Stimulated activated naive CD8-positive, alpha-beta T cell treated with anti-CD3 and anti-CD28 coated beads, Interleukin-15, Interleukin-2, amounts not matched to agents 100 ng/mL and 50 ng/mL, for 24 hours (primary cell): ENCODE data around the gene IPO4.

Experiments used
- H3K27ac Mint-ChIP-seq: one replicate; pipeline ENCODE4 v1.8.0; 2021; ENCODE audit warnings: mild to moderate bottlenecking, mixed read lengths
- H3K27me3 Mint-ChIP-seq: one replicate; pipeline ENCODE4 v1.8.0; 2021; ENCODE audit warnings: mixed read lengths
- H3K36me3 Mint-ChIP-seq: one replicate; pipeline ENCODE4 v1.8.0; 2021; ENCODE audit warnings: low read depth, mixed read lengths
- H3K4me1 Mint-ChIP-seq: one replicate; pipeline ENCODE4 v1.8.0; 2021; ENCODE audit warnings: low read depth, mixed read lengths
- H3K4me3 Mint-ChIP-seq: one replicate; pipeline ENCODE4 v1.8.0; 2021; ENCODE audit warnings: mild to moderate bottlenecking, mixed read lengths
- H3K9me3 Mint-ChIP-seq: one replicate; pipeline ENCODE4 v1.8.0; 2021; ENCODE audit warnings: mixed read lengths

Gene IPO4

DNA sequence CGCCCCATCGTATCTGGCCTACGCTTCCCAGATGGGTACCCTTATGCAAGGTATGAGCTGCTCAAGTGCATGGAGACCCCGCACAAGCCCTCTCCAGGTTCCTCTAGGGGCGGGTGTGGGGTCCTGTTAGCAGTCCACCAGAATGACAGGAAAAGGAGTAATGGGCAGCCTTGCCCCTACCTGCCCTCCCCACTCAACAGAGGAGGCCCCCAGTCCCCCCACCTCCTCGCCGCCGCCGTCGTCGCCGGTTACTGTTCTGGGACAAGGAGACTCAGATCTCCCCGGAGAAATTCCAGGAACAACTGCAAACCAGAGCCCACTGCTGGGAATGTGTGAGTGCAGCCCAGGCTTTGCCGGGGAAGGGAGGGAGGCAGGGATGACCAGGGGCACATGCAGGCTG, 10.7 kb downstream of the IPO4 start:
- H3K4me1 Mint-ChIP-seq, result peaks cover 3% of the 10 kb centered on the region
- H3K27me3 Mint-ChIP-seq, result no peaks in the 10 kb centered on the region
- H3K9me3 Mint-ChIP-seq, result no peaks in the 10 kb centered on the region
- H3K4me3 Mint-ChIP-seq, result no peak overlapping the region
- peaks cover 55% of the 10 kb centered on the region for H3K36me3 Mint-ChIP-seq
- H3K27ac Mint-ChIP-seq, result no peak overlapping the region

- no peak overlapping the region for H3K4me3 Mint-ChIP-seq
- peaks cover 49% of the 10 kb centered on the region for H3K36me3 Mint-ChIP-seq
- H3K9me3 Mint-ChIP-seq, result no peaks in the 10 kb centered on the region
- no peaks in the 10 kb centered on the region for H3K27me3 Mint-ChIP-seq
- peak overlapping the region; percentile 49 for H3K27ac Mint-ChIP-seq
- H3K4me1 Mint-ChIP-seq, result peaks cover 5% of the 10 kb centered on the region
These were observed 11.4 kb downstream of the IPO4 start for GRCh38 chr14:24177041-24177825.

DNA sequence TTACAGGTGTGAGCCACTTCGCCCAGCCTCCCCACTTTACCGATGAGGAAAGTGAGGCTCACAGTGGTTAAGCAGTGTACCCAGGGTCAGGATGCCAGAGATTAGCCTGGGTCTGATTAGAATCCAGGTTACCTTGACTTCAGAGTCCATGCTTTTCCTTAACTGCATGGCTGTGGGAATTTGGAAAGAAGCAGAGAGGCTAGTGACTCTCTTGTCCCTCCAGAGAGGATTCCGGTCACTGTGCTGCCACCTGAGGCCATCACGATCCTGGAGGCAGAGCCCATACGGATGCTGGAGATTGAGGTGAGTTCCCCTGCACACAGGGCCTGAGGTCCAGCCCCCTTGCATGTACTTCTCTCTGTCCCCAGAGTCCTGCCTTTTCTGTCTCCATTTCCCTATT, 12.0 kb downstream of the IPO4 start:
- H3K4me3 Mint-ChIP-seq, result no peak overlapping the region
- H3K27me3 Mint-ChIP-seq, result no peaks in the 10 kb centered on the region
- H3K27ac Mint-ChIP-seq, result no peak overlapping the region
- H3K9me3 Mint-ChIP-seq, result no peaks in the 10 kb centered on the region
- peaks cover 44% of the 10 kb centered on the region for H3K36me3 Mint-ChIP-seq
- peaks cover 9% of the 10 kb centered on the region for H3K4me1 Mint-ChIP-seq

DNA sequence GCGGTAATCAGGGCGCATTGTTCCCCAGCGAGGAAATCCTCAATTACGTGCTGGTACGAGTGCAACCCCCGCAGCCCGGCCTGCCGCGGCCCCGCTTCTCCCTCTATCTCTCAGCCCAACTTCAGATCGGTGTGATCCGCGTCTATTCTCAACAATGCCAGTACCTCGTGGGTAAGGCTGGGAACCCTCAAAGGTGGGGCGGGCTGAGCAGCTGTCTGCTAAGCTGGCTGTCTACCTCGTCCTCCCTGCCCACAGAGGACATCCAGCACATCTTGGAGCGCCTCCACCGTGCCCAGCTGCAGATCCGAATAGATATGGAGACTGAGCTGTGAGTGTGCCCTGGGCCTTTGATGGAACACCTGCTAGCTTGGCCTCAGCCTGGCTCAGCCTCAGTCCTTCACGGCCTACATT, 15.7 kb downstream of the IPO4 start:
- H3K27ac Mint-ChIP-seq, result no peak overlapping the region
- H3K9me3 Mint-ChIP-seq, result no peaks in the 10 kb centered on the region
- H3K4me3 Mint-ChIP-seq, result peak overlapping the region; percentile 80
- H3K36me3 Mint-ChIP-seq, result peaks cover 34% of the 10 kb centered on the region
- H3K4me1 Mint-ChIP-seq, result peaks cover 26% of the 10 kb centered on the region
- no peaks in the 10 kb centered on the region for H3K27me3 Mint-ChIP-seq

GRCh38 chr14:24172261-24172860, 16.3 kb downstream of the IPO4 start:
- Mint-ChIP-seq H3K4me1 (peaks cover 28% of the 10 kb centered on the region), H3K27me3 (no peaks in the 10 kb centered on the region), H3K36me3 (peaks cover 39% of the 10 kb centered on the region), H3K27ac (peak overlapping the region; percentile 40), H3K9me3 (no peaks in the 10 kb centered on the region), H3K4me3 (peak overlapping the region; percentile 80)

DNA sequence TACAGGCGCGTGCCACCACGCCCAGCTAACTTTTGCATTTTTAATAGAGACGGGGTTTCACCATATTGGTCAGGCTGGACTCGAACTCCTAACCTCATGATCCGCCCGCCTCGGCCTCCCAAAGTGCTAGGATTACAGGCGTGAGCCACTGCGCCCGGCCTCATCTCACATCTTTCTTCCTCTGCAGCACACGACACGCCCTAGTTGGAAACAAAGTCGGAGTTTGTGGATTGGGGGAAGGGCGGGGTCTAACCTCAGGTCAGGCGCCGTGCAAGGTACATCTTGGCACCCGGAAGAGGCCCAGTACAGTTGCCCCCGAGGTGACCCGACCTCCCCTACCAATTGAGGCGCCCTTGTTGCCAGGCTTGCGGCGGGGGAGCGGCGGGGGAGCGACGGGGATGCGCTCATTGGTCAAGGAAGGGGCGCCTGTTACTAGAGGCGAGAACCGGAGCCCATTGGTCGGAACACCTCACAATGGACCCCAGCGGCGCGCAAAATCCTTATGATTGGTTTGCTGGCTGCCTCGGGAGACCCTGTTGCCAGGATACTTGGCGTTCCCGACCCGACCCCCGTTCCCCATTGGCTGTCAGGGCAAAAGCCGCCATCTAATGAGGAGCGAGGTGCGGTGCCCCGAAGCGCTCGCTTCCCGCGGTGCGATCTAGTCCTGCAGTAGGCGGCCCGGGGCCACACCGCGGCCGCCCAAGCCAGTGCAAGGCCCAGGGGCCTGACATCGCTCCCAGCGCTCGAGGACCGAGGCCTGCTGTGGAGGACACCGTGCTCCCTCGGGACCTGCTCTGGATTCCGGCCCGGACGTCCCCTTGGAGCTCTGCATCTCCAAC, 17.0 kb downstream of the IPO4 start, which contains the start of gene REC8:
TSS of gene REC8 (plus strand) at position 659 of the 839 bp plus-strand sequence. CDS start 473 bp downstream, outside the sequence.
- H3K27ac Mint-ChIP-seq, result peak within 1 kb of the TSS; percentile 76
- H3K9me3 Mint-ChIP-seq, result no peaks in the 10 kb centered on the region
- peaks cover 29% of the 10 kb centered on the region for H3K4me1 Mint-ChIP-seq
- peak within 1 kb of the TSS; percentile 80 for H3K4me3 Mint-ChIP-seq
- no peaks in the 10 kb centered on the region for H3K27me3 Mint-ChIP-seq
- peaks cover 42% of the 10 kb centered on the region for H3K36me3 Mint-ChIP-seq

GRCh38 chr14:24167469-24168114, 21.0 kb downstream of the IPO4 start:
- H3K4me1 Mint-ChIP-seq, result peaks cover 53% of the 10 kb centered on the region
- H3K36me3 Mint-ChIP-seq, result peaks cover 63% of the 10 kb centered on the region
- H3K4me3 Mint-ChIP-seq, result no peak overlapping the region
- no peaks in the 10 kb centered on the region for H3K27me3 Mint-ChIP-seq
- peak overlapping the region; percentile 82 for H3K27ac Mint-ChIP-seq
- H3K9me3 Mint-ChIP-seq, result no peaks in the 10 kb centered on the region

DNA sequence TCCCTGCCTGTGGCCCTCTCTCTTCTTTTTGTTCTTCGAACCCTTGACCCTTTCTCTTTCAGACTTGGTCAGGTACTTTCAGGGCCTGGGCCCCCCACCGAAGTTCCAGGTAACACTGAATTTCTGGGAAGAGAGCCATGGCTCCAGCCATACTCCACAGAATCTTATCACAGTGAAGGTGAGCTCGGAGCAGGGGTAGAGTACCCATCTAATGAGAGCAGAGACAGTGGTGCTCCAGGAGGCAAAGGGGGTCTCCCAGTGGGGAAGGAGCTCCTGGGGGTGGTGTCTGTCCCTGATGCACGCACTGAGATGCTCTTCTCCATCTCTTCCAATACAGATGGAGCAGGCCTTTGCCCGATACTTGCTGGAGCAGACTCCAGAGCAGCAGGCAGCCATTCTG, 22.8 kb downstream of the IPO4 start:
- H3K4me1 Mint-ChIP-seq, result peaks cover 54% of the 10 kb centered on the region
- peak overlapping the region; percentile 71 for H3K27ac Mint-ChIP-seq
- H3K36me3 Mint-ChIP-seq, result peaks cover 76% of the 10 kb centered on the region
- no peaks in the 10 kb centered on the region for H3K27me3 Mint-ChIP-seq
- no peak overlapping the region for H3K4me3 Mint-ChIP-seq
- H3K9me3 Mint-ChIP-seq, result no peaks in the 10 kb centered on the region

DNA sequence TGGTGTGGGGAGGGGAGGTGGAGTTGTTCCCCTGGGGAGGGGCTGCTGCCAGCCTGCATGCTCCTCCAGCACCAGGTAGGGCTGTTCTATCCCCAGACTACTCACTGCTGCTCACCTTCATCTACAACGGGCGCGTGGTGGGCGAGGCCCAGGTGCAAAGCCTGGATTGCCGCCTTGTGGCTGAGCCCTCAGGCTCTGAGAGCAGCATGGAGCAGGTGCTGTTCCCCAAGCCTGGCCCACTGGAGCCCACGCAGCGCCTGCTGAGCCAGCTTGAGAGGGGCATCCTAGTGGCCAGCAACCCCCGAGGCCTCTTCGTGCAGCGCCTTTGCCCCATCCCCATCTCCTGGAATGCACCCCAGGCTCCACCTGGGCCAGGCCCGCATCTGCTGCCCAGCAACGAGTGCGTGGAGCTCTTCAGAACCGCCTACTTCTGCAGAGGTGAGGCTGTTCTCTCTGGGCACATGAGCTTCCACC, 24.1 kb downstream of the IPO4 start:
- H3K4me3 Mint-ChIP-seq, result no peak overlapping the region
- H3K36me3 Mint-ChIP-seq, result peaks cover 82% of the 10 kb centered on the region
- no peaks in the 10 kb centered on the region for H3K27me3 Mint-ChIP-seq
- H3K4me1 Mint-ChIP-seq, result peaks cover 58% of the 10 kb centered on the region
- peak overlapping the region; percentile 78 for H3K27ac Mint-ChIP-seq
- H3K9me3 Mint-ChIP-seq, result no peaks in the 10 kb centered on the region

DNA sequence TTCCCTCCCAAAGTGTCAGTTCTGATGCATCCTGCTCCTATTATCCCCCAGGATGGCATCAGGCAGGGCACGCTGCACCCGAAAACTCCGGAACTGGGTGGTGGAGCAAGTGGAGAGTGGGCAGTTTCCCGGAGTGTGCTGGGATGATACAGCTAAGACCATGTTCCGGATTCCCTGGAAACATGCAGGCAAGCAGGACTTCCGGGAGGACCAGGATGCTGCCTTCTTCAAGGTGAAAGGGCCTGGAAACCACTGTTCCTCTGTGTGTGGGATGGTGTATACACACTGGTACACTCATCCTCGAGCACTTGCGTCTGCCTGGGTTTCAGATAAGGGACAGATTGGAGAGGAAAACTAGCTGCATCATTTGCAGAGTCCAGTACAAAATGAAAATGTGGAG, 26.5 kb downstream of the IPO4 start:
- no peaks in the 10 kb centered on the region for H3K27me3 Mint-ChIP-seq
- H3K36me3 Mint-ChIP-seq, result peaks cover 83% of the 10 kb centered on the region
- no peaks in the 10 kb centered on the region for H3K9me3 Mint-ChIP-seq
- peak overlapping the region; percentile 100 for H3K27ac Mint-ChIP-seq
- peak overlapping the region; percentile 97 for H3K4me3 Mint-ChIP-seq
- H3K4me1 Mint-ChIP-seq, result peaks cover 51% of the 10 kb centered on the region

- Mint-ChIP-seq H3K9me3 (no peaks in the 10 kb centered on the region), H3K4me3 (peak within 1 kb of the TSS; percentile 97), H3K4me1 (peaks cover 51% of the 10 kb centered on the region), H3K36me3 (peaks cover 80% of the 10 kb centered on the region), H3K27ac (peak within 1 kb of the TSS; percentile 100), H3K27me3 (no peaks in the 10 kb centered on the region)
These were observed 27.5 kb downstream of the IPO4 start, which contains the start of gene IRF9 for GRCh38 chr14:24160850-24161804. Gene IRF9 (plus strand): TSS chr14:24161265. CDS start chr14:24162145, 880 bp downstream.

DNA sequence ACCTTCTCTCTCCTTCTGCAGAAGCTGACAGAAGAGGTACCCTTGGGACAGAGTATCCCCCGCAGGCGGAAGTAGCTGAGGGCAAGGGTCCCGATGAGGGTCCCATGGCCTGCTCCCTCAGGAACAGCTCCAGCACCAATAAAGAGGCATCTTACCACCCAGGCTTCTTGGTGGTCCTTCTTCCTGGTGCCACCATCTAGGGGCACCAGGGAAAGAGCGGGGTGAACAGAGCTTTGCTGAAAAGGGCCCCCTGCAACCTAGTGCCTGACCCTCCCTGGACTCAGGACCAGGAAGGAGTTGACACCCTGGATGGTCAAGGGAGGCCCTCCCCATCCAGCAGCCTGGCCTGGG, 28.1 kb downstream of the IPO4 start:
- H3K4me3 Mint-ChIP-seq, result no peak overlapping the region
- no peaks in the 10 kb centered on the region for H3K27me3 Mint-ChIP-seq
- peaks cover 47% of the 10 kb centered on the region for H3K4me1 Mint-ChIP-seq
- no peaks in the 10 kb centered on the region for H3K9me3 Mint-ChIP-seq
- peaks cover 80% of the 10 kb centered on the region for H3K36me3 Mint-ChIP-seq
- H3K27ac Mint-ChIP-seq, result peak overlapping the region; percentile 100

DNA sequence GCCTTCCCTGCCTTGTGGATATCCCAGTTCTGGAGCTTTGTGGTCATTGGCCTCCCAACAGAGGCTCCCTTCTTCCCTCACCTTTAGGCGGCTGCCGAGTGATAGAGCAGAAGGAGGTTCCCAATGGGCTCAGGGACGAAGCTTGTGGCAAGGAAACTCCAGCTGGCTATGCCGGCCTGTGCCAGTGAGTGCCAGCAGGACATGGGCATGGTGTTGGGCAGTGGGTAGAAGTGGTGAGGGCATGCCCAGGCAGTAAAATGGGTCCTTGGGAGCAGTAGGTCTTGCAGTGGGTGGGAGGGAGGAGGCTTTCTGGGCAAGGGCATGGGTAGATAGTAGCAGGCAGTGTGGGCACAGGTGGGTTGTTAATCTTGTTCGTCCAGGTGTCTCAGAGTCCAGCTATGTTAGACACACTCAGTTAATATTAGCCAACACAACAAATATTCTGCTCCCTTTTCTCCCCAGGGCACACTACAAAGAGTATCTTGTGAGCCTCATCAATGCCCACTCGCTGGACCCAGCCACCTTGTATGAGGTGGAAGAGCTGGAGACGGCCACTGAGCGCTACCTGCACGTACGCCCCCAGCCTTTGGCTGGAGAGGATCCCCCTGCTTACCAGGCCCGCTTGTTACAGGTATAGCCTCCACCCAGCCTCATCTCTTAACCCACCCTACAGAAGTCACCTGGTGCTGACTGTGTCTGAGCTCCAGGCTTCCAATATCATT, 28.7 kb downstream of the IPO4 start:
- Mint-ChIP-seq H3K27ac (peak overlapping the region; percentile 100), H3K36me3 (peaks cover 80% of the 10 kb centered on the region), H3K4me3 (no peak overlapping the region), H3K4me1 (peaks cover 45% of the 10 kb centered on the region), H3K27me3 (no peaks in the 10 kb centered on the region), H3K9me3 (no peaks in the 10 kb centered on the region)
